GM12864 (cell line): ENCODE measurements around the gene PPIF.
"Not testable (repeated sequence)": the region's sequence is repeated elsewhere in the genome, so short reads cannot be mapped to it uniquely, and the experiment has no call there.

Source experiments
- DNase-seq: peaks from one replicate; pipeline ENCODE4 v3.0.0-alpha.2; 2011; ENCODE audit warnings: low read depth
- H3K4me3 ChIP-seq: 2 replicates; pipeline ENCODE4 v1.5.1; 2011; ENCODE audit warnings: mild to moderate bottlenecking, low read depth, low read length, control low read depth
- CTCF ChIP-seq: IDR thresholded peaks from 2 replicates; pipeline ENCODE4 v1.5.1; 2011; ENCODE audit warnings: low read depth, mild to moderate bottlenecking, moderate library complexity, low read length, control low read depth, inconsistent platforms; ENCODE audit errors: missing control alignments

The PPIF gene

GRCh38 chr10:79336276-79336675 is 11.0 kb upstream of the PPIF start:
- no peak for DNase-seq
- TF ChIP-seq CTCF: no peak
- no peak overlapping the region for H3K4me3 ChIP-seq

- H3K4me3 ChIP-seq: no peak overlapping the region
- DNase-seq: no peak
- TF ChIP-seq CTCF: no peak
These were observed 10.5 kb upstream of the PPIF start for GRCh38 chr10:79336739-79337138.

GRCh38 chr10:79337783-79338469 is 9.3 kb upstream of the PPIF start:
- not testable (repeated sequence) for DNase-seq, H3K4me3 ChIP-seq

- DNase-seq: no peak
- no peak for TF ChIP-seq CTCF
- H3K4me3 ChIP-seq: no peak overlapping the region
These were observed 8.0 kb upstream of the PPIF start for GRCh38 chr10:79339266-79339665.

GRCh38 chr10:79340646-79341244 is 6.5 kb upstream of the PPIF start:
- TF ChIP-seq CTCF: no peak

GRCh38 chr10:79342295-79342761 is 4.9 kb upstream of the PPIF start:
- no peak overlapping the region for H3K4me3 ChIP-seq
- no peak for TF ChIP-seq CTCF
- DNase-seq: no peak

More at GRCh38 chr10:79340646-79341244, 6.5 kb upstream of the PPIF start:
- no peak for DNase-seq
- no peak overlapping the region for H3K4me3 ChIP-seq

GRCh38 chr10:79342811-79343561 is 4.3 kb upstream of the PPIF start:
- TF ChIP-seq CTCF: no peak
- no peak for DNase-seq
- no peak overlapping the region for H3K4me3 ChIP-seq
